Caco-2 (cell line): Measurements from ENCODE around the gene AP4E1. TPM values are rescaled to one million over a fixed set of nuclear protein-coding genes. Genes with fewer than 3 reads are reported as not detected.

Experiments used
- BruUV-seq: library from RNA; stranded (reverse); fragments of 400-500 nt; replicated peaks from 2 replicates; lab custom pipeline; 2021; lab: Mats Ljungman, UMichigan
- CTCF ChIA-PET: fragments of 300-600 bp; sonication (Branson Sonifier 250); formaldehyde crosslinking; loops from one replicate; lab custom pipeline; 2022; ENCODE audit warnings: antibody characterized with exemption; lab: Charles Lee
- POLR2A ChIA-PET: fragments of 300-600 bp; sonication (Branson Sonifier 250); formaldehyde crosslinking; loops from one replicate; lab custom pipeline; 2022; ENCODE audit warnings: antibody characterized with exemption; lab: Charles Lee
- DNase-seq, 2 experiments: peaks; one replicate each; pipeline versions ENCODE4 v3.0.0 to v3.0.0-alpha.2; 2020 to 2022
- H3K27me3 ChIP-seq: replicated peaks from 2 replicates; pipeline ENCODE4 v1.6.0; 2011; ENCODE audit warnings: low read length; ENCODE audit not compliant: control insufficient read depth, insufficient read depth
- H3K36me3 ChIP-seq: 2 replicates; pipeline ENCODE4 v1.5.1; 2011; ENCODE audit warnings: low read length; ENCODE audit not compliant: control insufficient read depth, insufficient read depth
- H3K4me1 ChIP-seq: fragments of 250-450 bp; sonication (Bioruptor Pico); 2 replicates; pipeline ENCODE4 v1.5.1; 2020; ENCODE audit warnings: mild to moderate bottlenecking
- H3K4me3 ChIP-seq: 2 replicates; pipeline ENCODE4 v1.5.1; 2011; ENCODE audit warnings: low read depth, mild to moderate bottlenecking, control low read depth, low read length
- H3K9me3 ChIP-seq: fragments of 250-450 bp; sonication (Bioruptor Pico); 2 replicates; pipeline ENCODE4 v1.5.1; 2020; ENCODE audit warnings: mild to moderate bottlenecking, moderate library complexity
- H3K27ac Mint-ChIP-seq: one replicate; pipeline ENCODE4 v1.8.0; 2022; ENCODE audit warnings: mixed read lengths; ENCODE audit not compliant: unreplicated experiment
- H3K27me3 Mint-ChIP-seq: one replicate; pipeline ENCODE4 v1.8.0; 2022; ENCODE audit warnings: mixed read lengths; ENCODE audit not compliant: insufficient read depth, unreplicated experiment
- H3K36me3 Mint-ChIP-seq: one replicate; pipeline ENCODE4 v1.8.0; 2022; ENCODE audit warnings: mild to moderate bottlenecking, mixed read lengths; ENCODE audit not compliant: insufficient read depth, unreplicated experiment
- H3K4me1 Mint-ChIP-seq: one replicate; pipeline ENCODE4 v1.8.0; 2022; ENCODE audit warnings: low read depth, mixed read lengths; ENCODE audit not compliant: unreplicated experiment
- H3K4me3 Mint-ChIP-seq: one replicate; pipeline ENCODE4 v1.8.0; 2022; ENCODE audit warnings: mild to moderate bottlenecking, moderate library complexity, mixed read lengths; ENCODE audit not compliant: unreplicated experiment
- H3K9me3 Mint-ChIP-seq: one replicate; pipeline ENCODE4 v1.8.0; 2022; ENCODE audit warnings: mixed read lengths; ENCODE audit not compliant: unreplicated experiment
- CTCF ChIP-seq, 2 experiments: fragments of 200-600 bp in 1 of 2; IDR thresholded peaks; 1 replicate in 1 of 2; 2 replicates in 1 of 2; pipeline versions ENCODE4 v1.5.1 to v1.8.0; 2011 to 2022; ENCODE audit warnings: antibody characterized with exemption in 1 of 2, control low read depth in 1 of 2, inconsistent platforms in 1 of 2, low read depth in 1 of 2, low read length in 1 of 2, mild to moderate bottlenecking in 1 of 2, moderate library complexity in 1 of 2; ENCODE audit not compliant: insufficient read depth in 1 of 2, severe bottlenecking in 1 of 2, unreplicated experiment in 1 of 2
- intact Hi-C: fragments of 100-400 bp; cut with micrococcal nuclease; formaldehyde crosslinking; loops from one replicate; pipeline ENCODE4 v1.10.0; 2022; ENCODE audit not compliant: unreplicated experiment
- total RNA-seq: library from RNA; stranded (reverse); gene quantifications from 2 replicates; pipeline ENCODE4 v1.2.3, GENCODE V29; 2022

AP4E1 gene
- total RNA-seq, 1 experiment from 2014 or later: 15.9 TPM

GRCh38 chr15:51049081-51049480, 140.6 kb downstream of the AP4E1 start:
- ChIA-PET CTCF (interaction anchor here (0.8 kb wide), 1 partner anchor 112 kb away, joined by 3 read pairs; no protein-coding TSS in a partner anchor), POLR2A (no interaction called here)
- H3K4me1 ChIP-seq: no peaks in the 10 kb centered on the region
- no peaks in the 10 kb centered on the region for H3K4me1 Mint-ChIP-seq
- H3K27me3 ChIP-seq: no peaks in the 10 kb centered on the region
- H3K4me3 ChIP-seq: no peak overlapping the region
- no peaks in the 10 kb centered on the region for H3K9me3 Mint-ChIP-seq
- H3K36me3 ChIP-seq: no peaks in the 10 kb centered on the region
- DNase-seq: no peak
- peaks cover 5% of the 10 kb centered on the region for H3K36me3 Mint-ChIP-seq
- intact Hi-C loops: no loop called here
- H3K27me3 Mint-ChIP-seq: no peaks in the 10 kb centered on the region
- H3K27ac Mint-ChIP-seq: no peak overlapping the region
- no peak overlapping the region for H3K4me3 Mint-ChIP-seq
- TF ChIP-seq CTCF (IDR thresholded peaks at IDR 0.05; ENCODE audit: insufficient read depth in 1 of 2, low read depth in 1 of 2, low read length in 1 of 2, severe bottlenecking in 1 of 2, unreplicated experiment in 1 of 2): no peak
- no TSS peak for BruUV-seq
- H3K9me3 ChIP-seq: no peaks in the 10 kb centered on the region

- Mint-ChIP-seq H3K36me3 (peaks cover 5% of the 10 kb centered on the region), H3K27me3 (no peaks in the 10 kb centered on the region), H3K9me3 (no peaks in the 10 kb centered on the region), H3K4me1 (no peaks in the 10 kb centered on the region), H3K27ac (no peak overlapping the region), H3K4me3 (no peak overlapping the region)
- Histone ChIP-seq H3K27me3 (no peaks in the 10 kb centered on the region), H3K4me3 (no peak overlapping the region), H3K4me1 (no peaks in the 10 kb centered on the region), H3K9me3 (no peaks in the 10 kb centered on the region), H3K36me3 (no peaks in the 10 kb centered on the region)
- BruUV-seq: no TSS peak
- ChIA-PET POLR2A (no interaction called here), CTCF (no interaction called here)
- intact Hi-C loops: no loop called here
- no peak for DNase-seq
- no peak for TF ChIP-seq CTCF (IDR thresholded peaks at IDR 0.05; ENCODE audit: insufficient read depth in 1 of 2, low read depth in 1 of 2, low read length in 1 of 2, severe bottlenecking in 1 of 2, unreplicated experiment in 1 of 2)
These were observed 143.3 kb downstream of the AP4E1 start for GRCh38 chr15:51051776-51052175.

GRCh38 chr15:51053571-51053970, 145.1 kb downstream of the AP4E1 start:
- H3K4me3 Mint-ChIP-seq: no peak overlapping the region

More at GRCh38 chr15:51053571-51053970, 145.1 kb downstream of the AP4E1 start:
- intact Hi-C loops: no loop called here
- ChIA-PET POLR2A (no interaction called here), CTCF (no interaction called here)
- Histone ChIP-seq H3K4me3 (no peak overlapping the region), H3K27me3 (no peaks in the 10 kb centered on the region), H3K9me3 (no peaks in the 10 kb centered on the region), H3K36me3 (no peaks in the 10 kb centered on the region), H3K4me1 (peaks cover under 1% of the 10 kb centered on the region; the same call in 1 of the 2 replicates)
- DNase-seq: no peak
- TF ChIP-seq CTCF (IDR thresholded peaks at IDR 0.05; ENCODE audit: insufficient read depth in 1 of 2, low read depth in 1 of 2, low read length in 1 of 2, severe bottlenecking in 1 of 2, unreplicated experiment in 1 of 2): no peak
- peaks cover 5% of the 10 kb centered on the region for H3K36me3 Mint-ChIP-seq
- no peaks in the 10 kb centered on the region for H3K27me3 Mint-ChIP-seq
- peaks cover 4% of the 10 kb centered on the region for H3K4me1 Mint-ChIP-seq
- no peak overlapping the region for H3K27ac Mint-ChIP-seq
- BruUV-seq: no TSS peak
- no peaks in the 10 kb centered on the region for H3K9me3 Mint-ChIP-seq
